H1 (cell line): ENCODE measurements around the gene RRP1B. TPM values are rescaled to one million over a fixed set of nuclear protein-coding genes. Genes with fewer than 3 reads are reported as not detected.

ENCODE experiments used
- CHD1 ChIP-seq: IDR thresholded peaks from 2 replicates; pipeline ENCODE4 v1.6.1; 2012; ENCODE audit warnings: low read depth, low read length, improper control_type of control experiment
- EZH2 ChIP-seq: fragments of 200-600 bp; sonication (generic); IDR thresholded peaks from 2 replicates; pipeline ENCODE4 v1.7.1; 2012; ENCODE audit warnings: low read depth, mild to moderate bottlenecking, moderate library complexity, low read length, inconsistent platforms; ENCODE audit not compliant: severe bottlenecking
- SIN3A ChIP-seq, 2 experiments: IDR thresholded peaks in 1 of 2; conservative IDR thresholded peaks in 1 of 2; 2 replicates each; pipeline ENCODE4 v1.6.1; 2011 to 2012; ENCODE audit warnings: low read length in 2 of 2, improper control_type of control experiment in 1 of 2, low read depth in 1 of 2, mild to moderate bottlenecking in 1 of 2
- SIX5 ChIP-seq: IDR thresholded peaks from 2 replicates; pipeline ENCODE4 v1.6.1; 2011; ENCODE audit warnings: mild to moderate bottlenecking, low read depth, low read length
- polyA plus RNA-seq, 7 experiments: library from polyadenylated mRNA; depleted of rRNA in 3 of 7; stranded (reverse) in 5 of 7; unstranded in 2 of 7; fragments of >200 nt in 5 of 7; fragments of 200-250 nt in 2 of 7; gene quantifications; 1 replicate in 5 of 7; 2 replicates in 1 of 7; 4 replicates in 1 of 7; pipeline versions ENCODE4 v1.2.1 to v1.2.3, GENCODE V29; 2011 to 2013; ENCODE audit warnings: missing spikeins in 2 of 7, mixed read lengths in 2 of 7
- total RNA-seq: library from RNA; stranded (reverse); fragmentation: NEBNext Ultra II Directional; extraction: Animal tissue kit (Norgen Biotek cat#: 25700); gene quantifications from 2 replicates; pipeline ENCODE4 v1.2.1, GENCODE V29; 2021
- TF ChIP-seq, protein P1 (sequence below): fragments of 300-600 bp; sonication (generic); IDR thresholded peaks from 2 replicates; pipeline ENCODE4 v1.7.1; 2012; ENCODE audit warnings: low read length, moderate library complexity, mild to moderate bottlenecking, inconsistent platforms; ENCODE audit not compliant: insufficient replicate concordance

RRP1B gene
- total and polyA plus RNA-seq, 2 of the 8 experiments (the other 6 are each of a cell fraction or from before 2014, with no cell fraction given), result 25.8 to 97.3 TPM

- TF ChIP-seq, protein P1, sequence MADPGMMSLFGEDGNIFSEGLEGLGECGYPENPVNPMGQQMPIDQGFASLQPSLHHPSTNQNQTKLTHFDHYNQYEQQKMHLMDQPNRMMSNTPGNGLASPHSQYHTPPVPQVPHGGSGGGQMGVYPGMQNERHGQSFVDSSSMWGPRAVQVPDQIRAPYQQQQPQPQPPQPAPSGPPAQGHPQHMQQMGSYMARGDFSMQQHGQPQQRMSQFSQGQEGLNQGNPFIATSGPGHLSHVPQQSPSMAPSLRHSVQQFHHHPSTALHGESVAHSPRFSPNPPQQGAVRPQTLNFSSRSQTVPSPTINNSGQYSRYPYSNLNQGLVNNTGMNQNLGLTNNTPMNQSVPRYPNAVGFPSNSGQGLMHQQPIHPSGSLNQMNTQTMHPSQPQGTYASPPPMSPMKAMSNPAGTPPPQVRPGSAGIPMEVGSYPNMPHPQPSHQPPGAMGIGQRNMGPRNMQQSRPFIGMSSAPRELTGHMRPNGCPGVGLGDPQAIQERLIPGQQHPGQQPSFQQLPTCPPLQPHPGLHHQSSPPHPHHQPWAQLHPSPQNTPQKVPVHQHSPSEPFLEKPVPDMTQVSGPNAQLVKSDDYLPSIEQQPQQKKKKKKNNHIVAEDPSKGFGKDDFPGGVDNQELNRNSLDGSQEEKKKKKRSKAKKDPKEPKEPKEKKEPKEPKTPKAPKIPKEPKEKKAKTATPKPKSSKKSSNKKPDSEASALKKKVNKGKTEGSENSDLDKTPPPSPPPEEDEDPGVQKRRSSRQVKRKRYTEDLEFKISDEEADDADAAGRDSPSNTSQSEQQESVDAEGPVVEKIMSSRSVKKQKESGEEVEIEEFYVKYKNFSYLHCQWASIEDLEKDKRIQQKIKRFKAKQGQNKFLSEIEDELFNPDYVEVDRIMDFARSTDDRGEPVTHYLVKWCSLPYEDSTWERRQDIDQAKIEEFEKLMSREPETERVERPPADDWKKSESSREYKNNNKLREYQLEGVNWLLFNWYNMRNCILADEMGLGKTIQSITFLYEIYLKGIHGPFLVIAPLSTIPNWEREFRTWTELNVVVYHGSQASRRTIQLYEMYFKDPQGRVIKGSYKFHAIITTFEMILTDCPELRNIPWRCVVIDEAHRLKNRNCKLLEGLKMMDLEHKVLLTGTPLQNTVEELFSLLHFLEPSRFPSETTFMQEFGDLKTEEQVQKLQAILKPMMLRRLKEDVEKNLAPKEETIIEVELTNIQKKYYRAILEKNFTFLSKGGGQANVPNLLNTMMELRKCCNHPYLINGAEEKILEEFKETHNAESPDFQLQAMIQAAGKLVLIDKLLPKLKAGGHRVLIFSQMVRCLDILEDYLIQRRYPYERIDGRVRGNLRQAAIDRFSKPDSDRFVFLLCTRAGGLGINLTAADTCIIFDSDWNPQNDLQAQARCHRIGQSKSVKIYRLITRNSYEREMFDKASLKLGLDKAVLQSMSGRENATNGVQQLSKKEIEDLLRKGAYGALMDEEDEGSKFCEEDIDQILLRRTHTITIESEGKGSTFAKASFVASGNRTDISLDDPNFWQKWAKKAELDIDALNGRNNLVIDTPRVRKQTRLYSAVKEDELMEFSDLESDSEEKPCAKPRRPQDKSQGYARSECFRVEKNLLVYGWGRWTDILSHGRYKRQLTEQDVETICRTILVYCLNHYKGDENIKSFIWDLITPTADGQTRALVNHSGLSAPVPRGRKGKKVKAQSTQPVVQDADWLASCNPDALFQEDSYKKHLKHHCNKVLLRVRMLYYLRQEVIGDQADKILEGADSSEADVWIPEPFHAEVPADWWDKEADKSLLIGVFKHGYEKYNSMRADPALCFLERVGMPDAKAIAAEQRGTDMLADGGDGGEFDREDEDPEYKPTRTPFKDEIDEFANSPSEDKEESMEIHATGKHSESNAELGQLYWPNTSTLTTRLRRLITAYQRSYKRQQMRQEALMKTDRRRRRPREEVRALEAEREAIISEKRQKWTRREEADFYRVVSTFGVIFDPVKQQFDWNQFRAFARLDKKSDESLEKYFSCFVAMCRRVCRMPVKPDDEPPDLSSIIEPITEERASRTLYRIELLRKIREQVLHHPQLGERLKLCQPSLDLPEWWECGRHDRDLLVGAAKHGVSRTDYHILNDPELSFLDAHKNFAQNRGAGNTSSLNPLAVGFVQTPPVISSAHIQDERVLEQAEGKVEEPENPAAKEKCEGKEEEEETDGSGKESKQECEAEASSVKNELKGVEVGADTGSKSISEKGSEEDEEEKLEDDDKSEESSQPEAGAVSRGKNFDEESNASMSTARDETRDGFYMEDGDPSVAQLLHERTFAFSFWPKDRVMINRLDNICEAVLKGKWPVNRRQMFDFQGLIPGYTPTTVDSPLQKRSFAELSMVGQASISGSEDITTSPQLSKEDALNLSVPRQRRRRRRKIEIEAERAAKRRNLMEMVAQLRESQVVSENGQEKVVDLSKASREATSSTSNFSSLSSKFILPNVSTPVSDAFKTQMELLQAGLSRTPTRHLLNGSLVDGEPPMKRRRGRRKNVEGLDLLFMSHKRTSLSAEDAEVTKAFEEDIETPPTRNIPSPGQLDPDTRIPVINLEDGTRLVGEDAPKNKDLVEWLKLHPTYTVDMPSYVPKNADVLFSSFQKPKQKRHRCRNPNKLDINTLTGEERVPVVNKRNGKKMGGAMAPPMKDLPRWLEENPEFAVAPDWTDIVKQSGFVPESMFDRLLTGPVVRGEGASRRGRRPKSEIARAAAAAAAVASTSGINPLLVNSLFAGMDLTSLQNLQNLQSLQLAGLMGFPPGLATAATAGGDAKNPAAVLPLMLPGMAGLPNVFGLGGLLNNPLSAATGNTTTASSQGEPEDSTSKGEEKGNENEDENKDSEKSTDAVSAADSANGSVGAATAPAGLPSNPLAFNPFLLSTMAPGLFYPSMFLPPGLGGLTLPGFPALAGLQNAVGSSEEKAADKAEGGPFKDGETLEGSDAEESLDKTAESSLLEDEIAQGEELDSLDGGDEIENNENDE, result no peak
- no peak for TF ChIP-seq CHD1
- TF ChIP-seq SIX5, result no peak
- TF ChIP-seq EZH2, result no peak
- no peak for TF ChIP-seq SIN3A (conservative IDR thresholded peaks at IDR 0.05 in 1 of 2, IDR thresholded peaks at IDR 0.05 in 1 of 2; ENCODE audit: low read depth in 1 of 2, low read length in 2 of 2)
These were observed 76.1 kb downstream of the RRP1B start (continued) for GRCh38 chr21:43735236-43736091.
